GM19351 (cell line): ENCODE results near the gene RBSN.

ENCODE experiments used
- ATAC-seq: cut with Tn5 transposase; IDR thresholded peaks from one replicate; pipeline ENCODE4 v1.9.1; 2021; ENCODE audit warnings: mild to moderate bottlenecking, moderate library complexity; ENCODE audit not compliant: unreplicated experiment

The RBSN gene

DNA sequence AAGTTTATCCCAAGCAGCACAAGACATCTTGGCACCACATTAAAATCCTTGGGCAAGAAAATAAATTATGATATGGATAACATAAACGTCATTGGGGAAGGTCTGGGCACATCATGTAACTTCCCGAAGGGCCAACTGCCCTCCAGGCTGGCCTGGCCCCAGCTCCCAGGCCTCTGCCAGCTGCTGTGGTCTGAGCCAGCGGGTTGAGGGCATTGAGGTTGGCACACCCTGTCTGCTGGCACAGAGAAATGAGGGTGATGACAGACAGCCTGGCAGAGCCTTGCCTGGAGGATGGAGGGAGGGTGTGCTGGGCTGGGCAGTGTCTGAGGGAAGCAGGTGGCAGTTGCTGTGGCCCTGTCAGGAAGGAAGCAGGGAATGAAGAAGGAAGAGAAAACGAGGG, 3.3 kb upstream of the RBSN start:
- no peak for ATAC-seq

DNA sequence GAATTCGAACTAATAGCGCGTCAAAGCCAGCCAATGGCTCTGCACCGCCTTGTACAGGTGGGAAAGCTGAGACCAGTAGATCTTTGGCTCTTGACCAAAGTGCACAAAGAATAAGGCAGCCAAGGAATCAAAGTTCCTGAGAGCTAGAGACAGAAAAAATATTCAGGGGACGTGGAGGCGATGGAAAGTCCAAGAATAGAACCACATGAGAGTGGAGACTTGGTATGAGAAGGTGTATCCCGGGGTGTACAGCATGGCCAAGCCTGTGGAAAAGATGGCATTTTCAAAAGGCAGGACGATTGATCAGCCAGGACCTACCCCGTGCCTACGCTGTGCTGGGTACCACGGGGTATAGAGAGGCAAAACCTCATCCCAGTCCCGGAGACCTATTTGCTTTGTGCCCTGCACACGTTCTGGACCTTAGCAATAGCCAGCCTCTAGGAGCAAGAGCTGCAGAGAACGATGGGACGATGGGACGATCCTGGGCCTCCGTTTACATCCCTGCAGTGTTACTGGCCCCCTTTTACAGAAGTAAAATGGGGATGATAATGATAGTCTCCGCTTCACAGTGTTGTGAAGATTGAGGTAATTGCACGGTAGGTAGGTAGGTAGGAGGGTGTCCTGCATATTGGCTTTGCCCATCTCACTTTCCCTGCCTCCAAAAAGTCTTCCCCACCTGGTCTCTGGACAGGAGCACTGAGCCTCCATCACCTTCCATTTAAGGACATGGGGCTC, 583 bp upstream of the RBSN start:
- ATAC-seq, result no peak

DNA sequence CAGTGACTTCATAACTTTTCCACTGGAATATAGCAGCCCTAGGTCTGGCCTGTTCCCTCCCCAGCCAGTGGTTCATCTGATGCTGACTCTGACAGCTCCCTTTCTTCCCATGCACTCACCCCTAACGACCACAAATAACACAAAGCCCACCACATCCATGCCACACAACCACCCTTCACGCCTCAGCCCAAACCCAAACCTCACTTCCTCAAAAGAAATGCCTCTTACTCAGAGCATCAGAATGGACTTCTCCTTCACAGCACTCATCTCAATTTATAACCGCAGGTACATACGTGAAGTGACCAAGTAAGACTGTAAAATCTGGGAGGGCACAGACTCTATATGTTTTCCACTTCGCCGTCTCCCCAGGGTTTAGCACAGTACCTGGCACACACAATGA, 1.1 kb downstream of the RBSN start:
- ATAC-seq, result no peak

DNA sequence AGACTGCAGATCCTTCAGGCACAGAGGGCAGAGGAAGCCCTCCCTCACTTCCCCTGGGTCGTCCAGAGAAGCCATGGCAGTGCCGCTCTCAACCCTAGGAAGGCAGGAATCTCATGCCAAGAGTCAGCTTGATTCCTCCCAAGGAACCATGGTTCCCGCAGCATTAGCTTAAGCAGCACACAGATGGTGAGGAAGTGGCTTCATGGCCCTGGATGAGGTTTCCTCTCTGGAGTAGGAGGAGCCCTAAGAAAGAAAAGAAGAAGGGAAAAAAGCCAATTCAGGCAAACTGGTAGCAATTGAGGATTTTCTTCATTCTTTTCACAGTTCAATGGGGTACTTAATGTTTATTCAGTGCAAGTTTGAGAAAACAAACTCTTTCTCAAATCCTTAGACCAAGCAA, 2.9 kb downstream of the RBSN start:
- ATAC-seq, result no peak

DNA sequence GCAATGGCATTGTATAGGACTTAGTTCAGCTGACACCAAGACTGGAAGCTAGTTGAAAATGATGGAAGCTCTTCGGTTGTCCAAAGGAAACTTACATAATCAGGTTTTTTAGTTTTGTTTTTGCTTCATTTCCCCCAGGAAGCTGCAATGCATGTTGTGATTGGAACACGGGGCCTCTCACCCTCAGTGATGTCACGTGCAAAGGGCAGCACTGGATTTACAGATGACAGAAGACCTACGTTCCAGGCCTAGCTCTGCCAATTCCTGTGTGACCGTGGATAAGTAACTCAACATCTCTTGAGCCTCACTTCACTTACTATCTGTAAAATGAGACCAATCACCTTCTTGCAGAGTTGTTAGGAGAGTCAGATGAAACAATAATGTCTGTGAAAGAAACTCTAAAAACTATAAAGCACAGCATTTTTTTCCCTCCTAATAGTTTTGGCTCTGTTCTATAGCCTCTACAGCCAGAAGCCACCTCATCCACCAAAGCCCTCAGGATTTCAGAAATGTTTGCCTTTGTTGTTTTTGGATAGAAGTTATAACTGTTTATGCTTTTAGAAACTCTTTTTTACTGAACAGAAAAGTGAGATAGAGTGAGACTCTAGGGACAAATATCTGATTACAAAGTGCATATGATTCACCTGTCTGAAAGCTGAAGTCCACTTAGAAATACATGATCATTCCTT, 4.6 kb downstream of the RBSN start:
- ATAC-seq, result no peak

DNA sequence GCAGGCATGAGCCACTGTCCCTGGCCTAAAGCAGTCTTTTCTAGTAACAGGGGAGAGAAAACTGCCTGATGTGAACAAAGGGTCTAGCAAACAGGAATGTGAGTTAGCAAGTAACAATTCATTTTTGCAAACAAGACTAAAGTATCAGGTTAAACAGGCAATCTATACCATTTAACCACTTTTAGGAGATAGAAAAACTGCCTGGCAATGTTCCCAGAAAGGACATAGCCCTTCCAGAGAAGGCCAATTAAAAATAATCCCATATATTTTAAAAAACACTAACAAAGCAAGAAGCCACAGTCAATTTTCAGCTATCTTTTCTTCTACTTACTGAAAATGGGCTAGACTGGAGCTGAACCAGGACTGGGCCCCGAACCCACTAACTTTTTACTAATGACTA, 6.3 kb downstream of the RBSN start:
- no peak for ATAC-seq

DNA sequence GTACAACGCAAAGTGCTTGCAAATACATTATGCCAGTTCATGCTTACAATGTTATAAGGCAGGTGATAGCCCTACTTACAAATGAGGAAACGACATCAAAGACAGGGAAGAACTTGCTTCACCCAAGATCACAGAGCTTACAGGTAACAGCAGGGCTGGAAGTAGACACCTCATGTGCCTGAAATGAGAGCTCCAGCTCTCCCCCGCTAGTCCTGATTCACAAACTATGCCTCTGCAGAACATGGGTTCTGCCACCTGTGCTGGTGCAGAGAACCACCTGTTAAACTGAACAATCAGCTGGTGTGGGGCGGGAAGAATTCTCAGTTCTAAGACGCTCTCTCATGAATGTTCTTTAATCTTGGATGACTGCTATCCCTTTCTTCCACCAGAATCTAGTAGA, 7.4 kb downstream of the RBSN start:
- no peak for ATAC-seq

DNA sequence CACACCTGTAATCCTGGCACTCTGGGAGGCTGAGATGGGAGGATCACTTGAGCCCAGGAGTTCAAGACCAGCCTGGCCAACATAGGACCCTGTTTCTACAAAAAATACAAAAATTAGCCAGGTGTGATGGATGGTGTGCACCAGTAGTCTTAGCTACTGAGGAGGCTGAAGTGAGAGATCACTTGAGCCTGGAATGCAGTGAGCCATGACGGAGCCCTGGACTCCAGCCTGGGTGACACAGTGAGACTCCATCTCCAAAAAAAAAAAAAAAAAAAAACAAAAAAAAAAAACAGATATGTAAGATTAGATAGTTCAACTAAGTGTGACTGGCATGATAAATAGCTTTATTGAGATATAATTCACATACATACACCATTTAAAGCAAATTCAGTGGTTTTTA, 9.7 kb downstream of the RBSN start:
- ATAC-seq, result no peak

DNA sequence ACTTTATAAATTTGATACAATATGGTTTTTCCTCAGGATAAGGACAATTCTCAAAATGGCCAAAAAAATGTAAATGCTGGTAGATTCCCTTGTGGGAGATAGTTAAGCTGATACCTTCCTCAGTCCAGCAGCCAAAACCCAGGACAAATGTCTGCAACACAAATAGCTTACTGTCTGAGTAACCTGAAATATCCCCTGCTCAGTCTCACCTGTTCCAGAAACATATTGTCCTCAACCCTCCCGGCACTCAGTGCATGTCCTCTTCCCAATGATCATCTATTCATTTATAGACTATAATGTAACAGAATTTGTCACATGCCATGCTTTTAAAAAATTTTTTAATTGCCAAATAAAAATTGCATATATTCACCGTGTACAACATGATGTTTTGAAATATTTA, 12.2 kb downstream of the RBSN start:
- no peak for ATAC-seq

DNA sequence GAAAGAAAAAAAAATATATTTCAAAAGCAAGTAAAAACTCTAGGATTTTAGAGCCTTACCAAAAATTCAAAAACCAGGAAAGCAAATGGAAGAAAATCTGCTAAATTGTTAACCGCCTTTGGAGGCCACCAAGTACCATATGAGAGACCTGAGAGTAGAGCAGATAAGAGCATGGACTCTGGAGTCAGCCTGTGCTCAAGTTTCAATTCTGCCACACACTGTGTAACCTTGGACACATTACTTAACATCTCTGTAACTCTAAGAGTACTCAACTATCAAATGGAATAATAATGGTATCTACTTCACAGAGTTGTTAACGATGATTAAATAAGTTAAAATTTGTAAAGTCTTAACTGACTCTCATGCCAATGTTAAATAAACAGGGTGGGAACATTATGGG, 12.7 kb downstream of the RBSN start:
- ATAC-seq, result no peak

DNA sequence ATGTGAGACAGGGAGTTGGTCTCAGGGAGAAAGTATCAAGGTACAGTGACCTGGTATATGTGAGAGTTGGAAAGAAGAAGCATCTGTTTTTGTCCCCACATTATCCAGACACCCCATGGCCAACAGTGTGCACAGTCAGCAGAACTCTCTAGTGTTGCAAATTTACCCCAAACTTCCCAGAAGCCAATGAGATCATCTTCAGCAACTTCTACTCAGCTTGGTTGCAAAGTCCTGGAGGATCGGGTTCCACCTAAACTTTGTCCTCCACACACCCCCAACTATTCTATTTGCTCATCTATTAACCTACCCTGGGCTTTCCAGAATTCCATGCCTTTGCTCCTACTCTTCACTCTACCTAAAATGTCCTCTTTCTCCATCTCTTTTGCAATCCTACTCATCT, 15.7 kb downstream of the RBSN start:
- ATAC-seq, result no peak

DNA sequence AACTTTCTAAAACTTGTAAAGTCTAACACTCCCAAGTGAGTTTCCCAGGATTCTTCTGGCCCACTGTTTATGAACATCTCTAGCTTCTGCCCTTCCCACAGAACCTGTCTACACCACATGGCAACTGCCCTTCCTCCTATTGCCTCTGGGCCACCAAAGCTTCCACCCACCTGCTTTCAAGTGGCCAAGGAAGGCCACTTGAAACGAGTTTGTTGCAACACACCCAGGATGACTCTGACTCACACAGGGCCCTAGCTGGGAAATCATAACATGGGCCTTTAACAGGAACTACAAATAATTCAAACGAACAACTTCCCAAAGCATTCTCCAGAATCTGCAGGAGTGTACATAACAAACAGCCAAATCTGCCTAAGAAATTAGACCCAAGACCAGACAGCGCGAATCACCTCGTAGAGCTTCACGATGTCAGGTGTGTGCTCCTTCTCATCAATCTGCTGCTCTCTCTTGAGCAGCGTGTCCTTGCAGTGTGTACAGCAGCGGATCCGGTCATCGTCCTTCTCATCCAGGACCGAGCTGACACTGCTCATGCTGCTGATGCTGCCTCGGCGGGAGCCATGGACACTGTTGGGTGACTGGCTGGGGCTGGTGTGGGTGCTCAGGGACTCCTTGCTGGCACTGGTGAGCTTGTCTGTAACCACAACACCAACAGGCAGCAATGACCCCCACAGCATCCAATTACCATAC, 16.8 kb downstream of the RBSN start:
- ATAC-seq, result no peak

DNA sequence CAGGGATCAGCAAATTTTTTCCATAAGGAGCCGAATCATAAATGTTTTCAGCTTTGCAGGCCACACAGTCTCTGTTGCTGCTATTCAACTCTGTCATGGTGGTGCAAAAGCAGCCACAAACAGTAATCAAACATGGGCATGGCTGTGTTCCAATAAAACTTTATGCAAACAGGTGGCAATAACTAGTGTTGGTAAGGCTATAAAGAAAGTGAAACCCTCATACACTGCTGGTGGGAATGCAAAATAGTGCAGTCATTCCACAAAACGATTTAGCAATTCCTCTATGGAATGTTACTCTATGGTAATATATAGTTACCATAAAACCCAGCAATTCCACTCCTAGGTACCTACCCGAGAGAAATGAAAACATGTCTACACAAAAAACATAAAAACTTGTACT, 19.9 kb downstream of the RBSN start:
- no peak for ATAC-seq

DNA sequence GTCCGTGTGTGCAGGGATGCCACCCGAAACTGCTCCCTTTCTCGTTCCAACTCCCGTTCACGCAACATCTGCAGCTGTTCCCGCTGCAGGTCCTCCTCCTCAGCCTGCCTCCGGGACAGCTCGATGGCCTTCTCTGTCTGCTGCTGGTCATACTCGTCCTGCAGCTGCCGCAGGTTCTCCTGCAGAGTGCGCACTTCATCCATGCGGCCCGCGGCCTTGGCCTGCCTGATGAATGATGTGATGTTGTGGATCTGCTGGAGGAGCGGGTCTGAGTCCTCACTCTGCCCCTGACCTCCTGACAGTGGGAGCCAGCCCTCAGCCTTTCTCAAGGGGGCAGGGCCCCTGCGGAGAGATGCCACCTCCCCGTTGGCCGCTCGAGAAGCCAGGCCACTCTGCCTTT, 24.4 kb downstream of the RBSN start:
- ATAC-seq, result no peak

DNA sequence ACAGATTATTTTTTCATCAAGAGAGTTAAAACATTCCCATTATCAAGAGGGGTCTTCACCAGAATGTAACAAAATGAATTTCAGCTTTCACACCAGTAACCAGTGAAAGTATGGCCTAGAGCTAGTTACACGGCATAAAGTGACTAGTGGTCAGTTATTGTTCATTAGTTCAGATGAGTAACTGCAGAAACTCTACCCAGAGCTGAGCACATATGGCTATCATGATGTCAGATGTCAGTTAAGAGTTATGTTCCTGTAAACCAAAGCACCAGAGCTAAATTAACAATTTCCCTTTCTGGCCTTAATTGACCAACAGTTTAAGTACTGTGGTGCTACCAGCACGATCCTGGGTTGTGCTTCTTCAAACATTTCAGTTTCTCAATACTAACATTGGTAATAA, 27.2 kb downstream of the RBSN start:
- no peak for ATAC-seq

DNA sequence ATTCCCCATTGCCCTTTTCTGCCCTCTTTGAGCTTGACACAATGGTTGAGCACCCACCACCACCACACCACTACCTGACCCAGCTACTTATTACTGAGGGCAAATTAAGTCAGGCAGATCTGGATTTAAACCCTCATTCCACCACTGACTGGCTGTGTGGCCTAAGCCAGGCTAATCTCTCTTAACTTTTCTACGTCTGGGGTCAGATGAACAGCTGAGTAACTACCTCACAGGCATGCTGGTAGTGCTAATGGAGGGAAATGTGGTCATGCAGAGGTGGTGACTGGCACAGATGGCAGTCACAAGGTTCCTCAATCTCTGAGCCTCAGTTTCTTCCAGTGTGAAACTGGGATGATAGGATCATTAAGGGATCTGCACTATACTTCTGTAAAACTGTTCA, 29.5 kb downstream of the RBSN start:
- no peak for ATAC-seq

DNA sequence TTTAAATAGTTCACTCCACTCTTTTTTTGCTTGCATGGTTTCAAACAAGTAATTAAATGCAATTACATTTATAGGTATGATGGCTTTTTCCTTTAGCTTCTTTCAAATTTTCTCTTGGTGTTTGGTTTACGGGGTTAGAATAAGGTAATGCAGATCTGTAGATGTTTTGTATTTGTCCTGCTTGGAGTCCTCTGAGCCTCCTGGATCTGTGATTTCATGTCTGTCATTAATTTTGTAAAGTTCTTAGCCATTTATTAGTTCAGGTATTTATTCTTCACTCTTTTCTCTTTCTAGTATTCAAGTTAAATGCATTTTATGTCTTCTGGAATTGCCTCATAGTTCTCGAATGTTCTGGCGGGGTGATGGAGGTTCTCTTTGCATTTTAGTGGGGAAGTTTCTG, 32.5 kb downstream of the RBSN start:
- no peak for ATAC-seq

DNA sequence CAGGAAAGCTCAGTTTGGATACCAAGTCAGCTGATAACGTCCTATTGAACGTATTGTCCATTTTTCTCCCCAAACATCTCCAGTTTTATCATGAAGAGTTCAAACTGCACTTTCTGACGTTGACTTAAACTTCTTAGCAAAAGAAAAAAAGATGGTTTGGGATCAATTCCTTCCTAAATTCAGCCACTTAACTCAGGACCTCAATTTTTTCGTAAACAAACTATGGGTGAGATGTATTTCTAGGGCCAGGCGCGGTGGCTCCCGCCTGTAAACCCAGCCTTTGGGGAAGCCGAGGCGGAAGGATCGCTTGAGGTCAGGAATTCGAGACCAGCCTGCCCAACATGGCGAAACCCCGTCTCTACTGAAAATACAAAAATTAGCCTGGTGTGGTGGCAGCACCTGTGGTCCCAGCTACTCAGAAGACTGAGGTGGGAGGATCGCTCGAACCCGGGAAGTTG, 33.4 kb downstream of the RBSN start:
- ATAC-seq, result no peak

DNA sequence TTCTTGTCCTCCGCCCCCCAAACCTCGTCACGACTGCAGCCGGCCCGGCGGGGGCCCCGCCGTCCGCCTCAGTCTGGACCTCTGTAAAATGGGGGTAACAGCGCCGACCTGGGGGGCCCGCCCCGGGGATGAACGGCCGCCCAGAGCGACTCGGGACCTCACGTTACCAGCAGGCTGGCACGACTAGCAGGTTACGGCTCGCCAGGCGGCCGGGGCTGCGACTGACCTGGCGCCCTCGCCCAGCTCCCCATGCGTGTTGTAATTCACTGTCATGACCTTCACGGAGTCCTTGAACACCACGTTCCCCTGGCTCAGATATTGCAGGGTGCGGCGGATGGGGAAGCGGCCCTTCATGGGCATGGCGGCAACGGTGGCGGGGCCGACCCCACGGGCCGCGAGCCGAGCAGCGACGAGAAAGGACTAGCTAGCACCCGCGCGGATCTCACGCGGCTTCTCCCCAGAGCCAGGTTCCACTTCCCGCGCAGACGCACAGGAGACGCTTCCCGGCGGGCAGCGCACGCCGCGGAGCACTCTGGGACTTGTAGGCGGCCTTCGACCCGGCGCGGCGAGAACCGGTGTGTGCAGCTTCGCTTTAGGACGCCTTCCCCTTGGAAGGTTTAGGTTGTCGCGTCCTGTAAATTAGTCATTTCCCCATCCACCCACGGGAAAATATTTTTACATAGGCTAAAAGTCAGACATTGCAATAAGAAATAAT, 34.0 kb downstream of the RBSN start, which contains the start of gene MRPS25:
Gene MRPS25 (minus strand): TSS at position 481 of the 715 bp plus-strand sequence. CDS start 121 bp downstream, at position 360.
- peak; percentile 94 for ATAC-seq

DNA sequence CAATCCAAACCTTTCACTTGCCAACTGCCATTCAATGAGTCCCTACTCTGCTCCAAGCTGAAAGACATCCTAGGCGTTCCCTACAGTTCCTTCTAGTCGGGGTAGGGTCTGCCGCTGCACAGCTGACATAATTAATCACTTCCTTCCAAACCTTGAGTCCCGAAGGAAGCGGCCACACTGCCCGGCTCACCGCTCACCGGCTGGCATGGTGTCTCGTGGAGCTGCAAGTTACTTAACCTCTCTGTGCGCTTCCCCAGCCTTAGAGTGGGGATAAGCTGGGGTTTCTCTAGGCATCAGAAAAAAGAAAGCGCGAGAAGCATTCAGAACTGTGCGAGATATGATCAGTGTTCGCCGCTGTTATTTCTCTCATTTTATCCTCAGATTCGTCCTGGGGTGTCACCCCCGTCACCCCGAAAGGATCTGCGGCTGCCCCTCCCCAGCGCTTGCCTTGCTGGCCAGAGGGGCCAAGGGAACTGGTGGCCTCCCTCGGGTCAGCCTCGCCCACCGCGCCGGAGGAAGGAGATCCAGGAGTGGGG, 34.6 kb downstream of the RBSN start:
- ATAC-seq, result peak; percentile 21

DNA sequence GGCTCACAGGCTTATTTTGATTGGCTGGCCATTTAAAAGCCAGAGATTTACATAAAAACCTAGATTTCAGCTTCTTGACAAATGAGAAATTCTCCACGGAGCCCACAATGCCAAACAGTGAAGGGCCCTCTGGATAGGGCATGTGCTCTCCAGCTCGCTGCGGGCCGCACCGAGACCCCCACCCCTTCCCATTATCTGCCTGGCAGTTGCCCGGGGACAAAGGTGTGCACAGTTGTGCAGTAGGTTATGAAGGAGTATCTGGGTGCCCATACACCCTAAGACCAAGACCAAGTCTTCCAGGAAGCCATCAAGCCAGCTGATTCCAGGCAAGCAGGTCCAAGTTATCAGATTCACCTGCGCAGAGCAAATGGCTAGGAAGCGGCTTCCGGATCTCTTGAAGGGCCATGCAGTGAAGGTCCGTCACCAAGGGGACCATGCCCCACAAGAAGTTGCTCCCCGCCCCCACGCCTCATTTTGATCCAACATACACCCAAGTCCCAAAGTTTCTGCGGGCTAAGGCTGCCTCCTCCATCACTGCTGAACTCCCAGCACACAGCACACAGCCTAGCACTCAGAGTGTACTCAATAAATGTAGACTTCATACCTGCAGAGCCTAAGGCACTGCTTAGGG, 35.2 kb downstream of the RBSN start:
- no peak for ATAC-seq
